ENCODE measurements around the gene CCL3.

DNA sequence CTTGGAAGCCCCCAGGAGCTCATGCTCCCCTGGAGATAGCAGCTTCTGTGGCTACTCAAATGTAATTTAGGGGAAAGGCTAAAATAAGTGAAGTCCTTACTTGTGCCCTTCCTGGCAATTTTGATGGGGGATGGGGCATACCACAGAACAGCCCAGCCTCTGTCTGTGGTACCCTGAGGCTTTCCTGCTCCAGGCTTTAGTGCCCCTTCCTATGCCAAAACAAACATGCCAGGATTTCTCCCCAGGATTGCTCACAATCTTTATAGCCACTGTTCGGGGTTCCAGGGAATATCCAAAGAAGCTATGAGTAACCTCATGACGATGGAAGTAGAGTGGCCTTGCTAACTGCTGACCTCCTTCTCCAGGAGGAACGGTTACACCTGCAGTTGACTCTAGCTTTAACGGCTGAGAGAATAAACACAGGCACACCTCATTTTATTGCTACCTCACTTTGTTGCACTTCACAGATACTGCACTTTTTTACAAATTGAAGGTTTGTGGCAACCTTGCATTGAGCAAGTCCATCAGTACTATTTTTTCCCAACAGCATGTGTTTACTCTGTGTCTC is 38.6 kb upstream of the CCL3 start:
- no peak for TF ChIP-seq POLR2AphosphoS5 (IDR thresholded peaks at IDR 0.05; ENCODE audit: low read depth, low read length)
- no peak for TF ChIP-seq POLR2A (IDR thresholded peaks at IDR 0.05; ENCODE audit: low read depth, low read length)

All from GM12891 (cell line).